ENCODE results near the gene GRID1.
"Not testable (repeated sequence)": the region's sequence is repeated elsewhere in the genome, so short reads cannot be mapped to it uniquely, and the experiment has no call there.

Gene GRID1

GRCh38 chr10:86048973-86049372 lies 317.6 kb downstream of the GRID1 start:
- H3K4me1 Mint-ChIP-seq: peaks cover 6% of the 10 kb centered on the region
- no peak for ATAC-seq

GRCh38 chr10:86048571-86048970 lies 318.0 kb downstream of the GRID1 start:
- Mint-ChIP-seq H3K4me1 (peaks cover 6% of the 10 kb centered on the region), H3K4me3 (no peak overlapping the region), H3K27me3 (peaks cover 33% of the 10 kb centered on the region), H3K36me3 (no peaks in the 10 kb centered on the region), H3K27ac (no peak overlapping the region), H3K9me3 (no peaks in the 10 kb centered on the region)
- ATAC-seq: peak; percentile 36

More at GRCh38 chr10:86048973-86049372, 317.6 kb downstream of the GRID1 start:
- Mint-ChIP-seq H3K27ac (no peak overlapping the region), H3K4me3 (no peak overlapping the region), H3K27me3 (peaks cover 33% of the 10 kb centered on the region), H3K9me3 (no peaks in the 10 kb centered on the region), H3K36me3 (no peaks in the 10 kb centered on the region)

- Mint-ChIP-seq H3K27me3 (peaks cover 30% of the 10 kb centered on the region), H3K4me1 (peaks cover 6% of the 10 kb centered on the region), H3K36me3 (no peaks in the 10 kb centered on the region), H3K9me3 (no peaks in the 10 kb centered on the region), H3K27ac (no peak overlapping the region), H3K4me3 (no peak overlapping the region)
- ATAC-seq: peak; percentile 59
These were observed 319.0 kb downstream of the GRID1 start for GRCh38 chr10:86047588-86047987.

- Mint-ChIP-seq H3K27me3 (peaks cover 25% of the 10 kb centered on the region), H3K4me3 (no peak overlapping the region), H3K4me1 (peaks cover 6% of the 10 kb centered on the region), H3K36me3 (no peaks in the 10 kb centered on the region), H3K27ac (no peak overlapping the region), H3K9me3 (no peaks in the 10 kb centered on the region)
- ATAC-seq: no peak
These were observed 319.6 kb downstream of the GRID1 start for GRCh38 chr10:86046845-86047460.

- no peak overlapping the region for H3K4me3 Mint-ChIP-seq
- H3K9me3 Mint-ChIP-seq: no peaks in the 10 kb centered on the region
- peaks cover 6% of the 10 kb centered on the region for H3K4me1 Mint-ChIP-seq
- peaks cover 25% of the 10 kb centered on the region for H3K27me3 Mint-ChIP-seq
- H3K27ac Mint-ChIP-seq: no peak overlapping the region
- no peaks in the 10 kb centered on the region for H3K36me3 Mint-ChIP-seq
- ATAC-seq: no peak
These were observed 320.7 kb downstream of the GRID1 start for GRCh38 chr10:86045896-86046295.

- Mint-ChIP-seq H3K27ac (no peak overlapping the region), H3K4me3 (no peak overlapping the region), H3K4me1 (peaks cover 6% of the 10 kb centered on the region), H3K36me3 (no peaks in the 10 kb centered on the region), H3K9me3 (no peaks in the 10 kb centered on the region), H3K27me3 (peaks cover 25% of the 10 kb centered on the region)
- no peak for ATAC-seq
These were observed 322.6 kb downstream of the GRID1 start for GRCh38 chr10:86044029-86044428.

- Mint-ChIP-seq H3K36me3 (no peaks in the 10 kb centered on the region), H3K27ac (no peak overlapping the region), H3K27me3 (peaks cover 25% of the 10 kb centered on the region), H3K4me1 (peaks cover 6% of the 10 kb centered on the region), H3K4me3 (no peak overlapping the region), H3K9me3 (no peaks in the 10 kb centered on the region)
- ATAC-seq: no peak
These were observed 323.4 kb downstream of the GRID1 start for GRCh38 chr10:86043236-86043635.

GRCh38 chr10:86042161-86042560 lies 324.4 kb downstream of the GRID1 start:
- H3K4me3 Mint-ChIP-seq: no peak overlapping the region
- H3K9me3 Mint-ChIP-seq: no peaks in the 10 kb centered on the region
- H3K36me3 Mint-ChIP-seq: no peaks in the 10 kb centered on the region
- ATAC-seq: no peak
- H3K27ac Mint-ChIP-seq: no peak overlapping the region
- peaks cover 6% of the 10 kb centered on the region for H3K4me1 Mint-ChIP-seq
- H3K27me3 Mint-ChIP-seq: peaks cover 24% of the 10 kb centered on the region

GRCh38 chr10:86041116-86041515 lies 325.5 kb downstream of the GRID1 start:
- Mint-ChIP-seq H3K4me1 (no peaks in the 10 kb centered on the region), H3K9me3 (no peaks in the 10 kb centered on the region), H3K36me3 (no peaks in the 10 kb centered on the region), H3K27ac (no peak overlapping the region), H3K27me3 (peaks cover 13% of the 10 kb centered on the region), H3K4me3 (no peak overlapping the region)
- ATAC-seq: no peak

GRCh38 chr10:86038371-86038770 lies 328.2 kb downstream of the GRID1 start:
- H3K9me3 Mint-ChIP-seq: no peaks in the 10 kb centered on the region
- no peaks in the 10 kb centered on the region for H3K27me3 Mint-ChIP-seq
- ATAC-seq: no peak
- no peak overlapping the region for H3K4me3 Mint-ChIP-seq
- H3K4me1 Mint-ChIP-seq: no peaks in the 10 kb centered on the region
- H3K36me3 Mint-ChIP-seq: no peaks in the 10 kb centered on the region
- H3K27ac Mint-ChIP-seq: no peak overlapping the region

GRCh38 chr10:86037096-86037495 lies 329.5 kb downstream of the GRID1 start:
- Mint-ChIP-seq H3K4me1 (no peaks in the 10 kb centered on the region), H3K9me3 (no peaks in the 10 kb centered on the region), H3K27ac (no peak overlapping the region), H3K4me3 (no peak overlapping the region), H3K36me3 (no peaks in the 10 kb centered on the region), H3K27me3 (no peaks in the 10 kb centered on the region)
- ATAC-seq: no peak

- Mint-ChIP-seq H3K27me3 (no peaks in the 10 kb centered on the region), H3K36me3 (no peaks in the 10 kb centered on the region), H3K9me3 (peaks cover 2% of the 10 kb centered on the region), H3K4me1 (no peaks in the 10 kb centered on the region), H3K27ac (no peak overlapping the region), H3K4me3 (no peak overlapping the region)
- no peak for ATAC-seq
These were observed 330.1 kb downstream of the GRID1 start for GRCh38 chr10:86036544-86036831.

GRCh38 chr10:86035791-86036543 lies 330.6 kb downstream of the GRID1 start:
- no peak for ATAC-seq
- no peaks in the 10 kb centered on the region for H3K27me3 Mint-ChIP-seq

GRCh38 chr10:86034710-86035109 lies 331.9 kb downstream of the GRID1 start:
- H3K27ac Mint-ChIP-seq: no peak overlapping the region
- no peak overlapping the region for H3K4me3 Mint-ChIP-seq
- H3K4me1 Mint-ChIP-seq: no peaks in the 10 kb centered on the region
- H3K27me3 Mint-ChIP-seq: no peaks in the 10 kb centered on the region
- no peak for ATAC-seq
- H3K9me3 Mint-ChIP-seq: peaks cover 2% of the 10 kb centered on the region
- no peaks in the 10 kb centered on the region for H3K36me3 Mint-ChIP-seq

More at GRCh38 chr10:86035791-86036543, 330.6 kb downstream of the GRID1 start:
- H3K4me1 Mint-ChIP-seq: no peaks in the 10 kb centered on the region
- H3K4me3 Mint-ChIP-seq: no peak overlapping the region
- H3K9me3 Mint-ChIP-seq: peaks cover 2% of the 10 kb centered on the region
- H3K27ac Mint-ChIP-seq: no peak overlapping the region
- no peaks in the 10 kb centered on the region for H3K36me3 Mint-ChIP-seq

GRCh38 chr10:86033581-86033980 lies 333.0 kb downstream of the GRID1 start:
- Mint-ChIP-seq H3K36me3 (no peaks in the 10 kb centered on the region), H3K27me3 (no peaks in the 10 kb centered on the region), H3K4me3 (no peak overlapping the region), H3K9me3 (peaks cover 2% of the 10 kb centered on the region), H3K27ac (no peak overlapping the region), H3K4me1 (no peaks in the 10 kb centered on the region)
- no peak for ATAC-seq

GRCh38 chr10:86032087-86032486 lies 334.5 kb downstream of the GRID1 start:
- ATAC-seq, H3K27ac Mint-ChIP-seq, H3K9me3 Mint-ChIP-seq, H3K27me3 Mint-ChIP-seq, H3K4me3 Mint-ChIP-seq, H3K4me1 Mint-ChIP-seq, H3K36me3 Mint-ChIP-seq: not testable (repeated sequence)
